H1 (cell line): ENCODE measurements around the gene ADAM30. TPM values are rescaled to one million over a fixed set of nuclear protein-coding genes. Genes with fewer than 3 reads are reported as not detected.

ENCODE experiments used
- CTCF ChIA-PET: fragments of 300-600 bp; sonication (Branson Sonifier 250); formaldehyde crosslinking; loops from one replicate; lab custom pipeline; 2021; ENCODE audit not compliant: partially characterized antibody; lab: Charles Lee
- POLR2A ChIA-PET: fragments of 300-600 bp; sonication (Branson Sonifier 250); formaldehyde crosslinking; loops from one replicate; lab custom pipeline; 2021; ENCODE audit warnings: inconsistent platforms; ENCODE audit not compliant: partially characterized antibody; lab: Charles Lee
- DNase-seq, 2 experiments: peaks; one replicate each; pipeline versions ENCODE4 v3.0.0 to v3.0.0-alpha.2; 2010 to 2022; ENCODE audit warnings: low spot score in 2 of 2, low read depth in 1 of 2, mixed read lengths in 1 of 2
- FAIRE-seq: peaks from 2 replicates; lab custom pipeline; 2011; peaks lifted over from hg19 to GRCh38; lab: Jason Lieb, UNC
- H2AFZ ChIP-seq: 2 replicates; pipeline ENCODE4 v1.8.1; 2012; ENCODE audit warnings: low read length, inconsistent platforms
- H2AK5ac ChIP-seq: 2 replicates; pipeline ENCODE4 v1.6.1; 2013; ENCODE audit warnings: low read depth, low read length
- H2BK120ac ChIP-seq: replicated peaks from 2 replicates; pipeline ENCODE3; 2013; ENCODE audit warnings: low read depth, low read length, inconsistent platforms
- H2BK12ac ChIP-seq: 2 replicates; pipeline ENCODE4 v1.6.1; 2013; ENCODE audit warnings: low read depth, low read length
- H2BK15ac ChIP-seq: 2 replicates; pipeline ENCODE4 v1.6.1; 2013; ENCODE audit warnings: low read length
- H2BK20ac ChIP-seq: 2 replicates; pipeline ENCODE4 v1.6.1; 2013; ENCODE audit warnings: low read length
- H2BK5ac ChIP-seq: 2 replicates; pipeline ENCODE4 v1.6.1; 2013; ENCODE audit warnings: low read depth, low read length
- H3K14ac ChIP-seq: 2 replicates; pipeline ENCODE4 v1.6.1; 2013; ENCODE audit warnings: inconsistent platforms; ENCODE audit not compliant: insufficient read length
- H3K18ac ChIP-seq: 2 replicates; pipeline ENCODE4 v1.6.1; 2013; ENCODE audit warnings: low read length; ENCODE audit errors: extremely low read depth
- H3K23ac ChIP-seq: 2 replicates; pipeline ENCODE4 v1.6.1; 2013; ENCODE audit warnings: inconsistent platforms; ENCODE audit not compliant: insufficient read length
- H3K23me2 ChIP-seq: 2 replicates; pipeline ENCODE4 v1.6.1; 2013; ENCODE audit warnings: low read depth, low read length
- H3K27ac ChIP-seq: 2 replicates; pipeline ENCODE4 v1.6.1; 2011; ENCODE audit warnings: low read depth, low read length, inconsistent platforms
- H3K27me3 ChIP-seq, 4 experiments: replicated peaks in 1 of 4; 1 replicate in 1 of 4; 2 replicates in 3 of 4; pipeline versions ENCODE4 v1.6.1 to v1.8.1; 2011 to 2013; ENCODE audit warnings: low read length in 3 of 4, mild to moderate bottlenecking in 3 of 4, inconsistent platforms in 2 of 4, mixed read lengths in 2 of 4, moderate library complexity in 1 of 4; ENCODE audit not compliant: control insufficient read depth in 3 of 4, insufficient read depth in 3 of 4; ENCODE audit errors: extremely low read depth in 1 of 4
- H3K36me3 ChIP-seq, 4 experiments: 2 replicates each; pipeline versions ENCODE4 v1.6.1 to v1.8.1; 2011 to 2013; ENCODE audit warnings: mild to moderate bottlenecking in 4 of 4, low read length in 3 of 4, moderate library complexity in 2 of 4, control low read depth in 1 of 4, inconsistent platforms in 1 of 4; ENCODE audit not compliant: insufficient read depth in 4 of 4, control insufficient read depth in 2 of 4
- H3K4ac ChIP-seq: replicated peaks from 2 replicates; pipeline ENCODE3; 2013; ENCODE audit warnings: low read length, low read depth, mixed read lengths, inconsistent platforms; ENCODE audit not compliant: insufficient read length
- H3K4me1 ChIP-seq, 4 experiments: replicated peaks in 1 of 4; 1 replicate in 1 of 4; 2 replicates in 3 of 4; pipeline versions ENCODE4 v1.6.1 to v1.8.1; 2011 to 2013; ENCODE audit warnings: low read length in 3 of 4, inconsistent platforms in 2 of 4, mixed read lengths in 1 of 4; ENCODE audit not compliant: insufficient read depth in 4 of 4, control insufficient read depth in 3 of 4
- H3K4me2 ChIP-seq, 2 experiments: 2 replicates each; pipeline versions ENCODE4 v1.6.1 to v1.8.1; 2011 to 2013; ENCODE audit warnings: low read depth in 2 of 2, low read length in 2 of 2, control low read depth in 1 of 2, inconsistent platforms in 1 of 2, mild to moderate bottlenecking in 1 of 2; ENCODE audit not compliant: insufficient read depth in 1 of 2
- H3K4me3 ChIP-seq, 4 experiments: fragments of 200-600, 300-600 bp in 1 of 4; sonication (generic), shearing (Covaris generic), sonication (Bioruptor Twin) in 1 of 4; 2 replicates each; pipeline versions ENCODE4 v1.5.1 to v1.8.1; 2011 to 2016; ENCODE audit warnings: low read length in 4 of 4, low read depth in 3 of 4, control low read depth in 2 of 4, inconsistent platforms in 2 of 4, mild to moderate bottlenecking in 2 of 4, mixed read lengths in 1 of 4, moderate library complexity in 1 of 4; ENCODE audit not compliant: insufficient read depth in 2 of 4; ENCODE audit errors: extremely low read depth in 1 of 4
- H3K56ac ChIP-seq: replicated peaks from 2 replicates; pipeline ENCODE3; 2013; ENCODE audit warnings: low read depth, mild to moderate bottlenecking, mixed read lengths, low read length, inconsistent platforms; ENCODE audit not compliant: insufficient read length
- H3K79me1 ChIP-seq: 2 replicates; pipeline ENCODE4 v1.6.1; 2013; ENCODE audit warnings: low read depth, low read length, control low read depth
- H3K79me2 ChIP-seq, 2 experiments: 2 replicates each; pipeline versions ENCODE4 v1.6.1 to v1.8.1; 2012 to 2013; ENCODE audit warnings: low read length in 2 of 2, mild to moderate bottlenecking in 2 of 2, inconsistent platforms in 1 of 2; ENCODE audit not compliant: insufficient read depth in 2 of 2, control insufficient read depth in 1 of 2
- H3K9ac ChIP-seq, 4 experiments: replicated peaks in 1 of 4; 1 replicate in 1 of 4; 2 replicates in 3 of 4; pipeline versions ENCODE4 v1.6.1 to v1.8.1; 2011 to 2013; ENCODE audit warnings: low read depth in 3 of 4, low read length in 3 of 4, control low read depth in 2 of 4, mild to moderate bottlenecking in 2 of 4, moderate library complexity in 2 of 4, inconsistent platforms in 1 of 4; ENCODE audit errors: extremely low read depth in 1 of 4
- H3K9me3 ChIP-seq, 2 experiments: 2 replicates each; pipeline versions ENCODE4 v1.6.1 to v1.8.1; 2012 to 2013; ENCODE audit warnings: mild to moderate bottlenecking in 2 of 2, moderate library complexity in 2 of 2, control low read depth in 1 of 2, inconsistent platforms in 1 of 2, low read depth in 1 of 2, low read length in 1 of 2, mixed read lengths in 1 of 2; ENCODE audit not compliant: insufficient read depth in 2 of 2
- H4K20me1 ChIP-seq, 2 experiments: replicated peaks in 1 of 2; 2 replicates each; pipeline versions ENCODE3 to v1.8.1; 2011 to 2013; ENCODE audit warnings: inconsistent platforms in 2 of 2, low read length in 2 of 2, mild to moderate bottlenecking in 1 of 2; ENCODE audit not compliant: insufficient read depth in 2 of 2, control insufficient read depth in 1 of 2
- H4K5ac ChIP-seq: 2 replicates; pipeline ENCODE4 v1.6.1; 2013; ENCODE audit warnings: low read length, low read depth, mixed read lengths, inconsistent platforms; ENCODE audit not compliant: insufficient read length
- H4K8ac ChIP-seq: 2 replicates; pipeline ENCODE4 v1.8.0; 2013; ENCODE audit warnings: mild to moderate bottlenecking, moderate library complexity, low read length, inconsistent platforms; ENCODE audit not compliant: insufficient read depth; ENCODE audit errors: extremely low read depth
- H4K91ac ChIP-seq: replicated peaks from 2 replicates; pipeline ENCODE3; 2013; ENCODE audit warnings: low read length, mixed read lengths, inconsistent platforms; ENCODE audit not compliant: insufficient read length
- CHD2 ChIP-seq: IDR thresholded peaks from 2 replicates; pipeline ENCODE4 v1.6.1; 2012; ENCODE audit warnings: low read length, improper control_type of control experiment
- SIX5 ChIP-seq: IDR thresholded peaks from 2 replicates; pipeline ENCODE4 v1.6.1; 2011; ENCODE audit warnings: mild to moderate bottlenecking, low read depth, low read length
- whole genome bisulfite sequencing, 2 experiments: shearing (Covaris generic) in 1 of 2; methylation state at CpG; one replicate each; pipeline versions ENCODE4 v1.1.6 to v1.1.7; 2013 to 2015; ENCODE audit warnings: low lambda C conversion rate in 2 of 2, mixed read lengths in 2 of 2, inconsistent platforms in 1 of 2, low coverage in 1 of 2, missing lambda C conversion rate in 1 of 2; ENCODE audit not compliant: insufficient replicate concordance in 2 of 2, insufficient coverage in 1 of 2, insufficient read length in 1 of 2; ENCODE audit errors: extremely low coverage in 1 of 2, missing lambda C conversion rate in 1 of 2; 5-methylcytosine and 5-hydroxymethylcytosine counted together
- polyA plus RNA-seq, 7 experiments: library from polyadenylated mRNA; depleted of rRNA in 3 of 7; stranded (reverse) in 5 of 7; unstranded in 2 of 7; fragments of >200 nt in 5 of 7; fragments of 200-250 nt in 2 of 7; gene quantifications; 1 replicate in 5 of 7; 2 replicates in 1 of 7; 4 replicates in 1 of 7; pipeline versions ENCODE4 v1.2.1 to v1.2.3, GENCODE V29; 2011 to 2013; ENCODE audit warnings: missing spikeins in 2 of 7, mixed read lengths in 2 of 7
- total RNA-seq: library from RNA; stranded (reverse); fragmentation: NEBNext Ultra II Directional; extraction: Animal tissue kit (Norgen Biotek cat#: 25700); gene quantifications from 2 replicates; pipeline ENCODE4 v1.2.1, GENCODE V29; 2021

Gene ADAM30
- total and polyA plus RNA-seq, 2 of the 8 experiments (the other 6 are each of a cell fraction or from before 2014, with no cell fraction given): not detected

- no peak overlapping the region; the same call in 1 of the 2 replicates for H2AFZ ChIP-seq
- H3K23me2 ChIP-seq: no peaks in the 10 kb centered on the region
- FAIRE-seq: no peak
- 96% methylated on average over 16 of the region's 23 CpGs; no CpG with 5 or more reads in 1 of the 2 experiments for WGBS, 2 experiments
- CTCF ChIA-PET: interaction anchor here (1.5 kb wide), 1 partner anchor 33 kb away, joined by 3 read pairs; no protein-coding TSS in a partner anchor
- H3K9ac ChIP-seq: no peak overlapping the region
- H2BK15ac ChIP-seq: no peak overlapping the region
- no peaks in the 10 kb centered on the region for H3K79me1 ChIP-seq
- H2BK5ac ChIP-seq: no peak overlapping the region
- no peaks in the 10 kb centered on the region for H3K9me3 ChIP-seq
- no peaks in the 10 kb centered on the region for H3K4me1 ChIP-seq
- H4K8ac ChIP-seq: no peak overlapping the region
- no peak overlapping the region for H2AK5ac ChIP-seq
- POLR2A ChIA-PET: no interaction called here
- H3K27ac ChIP-seq: no peak overlapping the region
- no peaks in the 10 kb centered on the region for H4K20me1 ChIP-seq
- H2BK20ac ChIP-seq: no peak overlapping the region
- H4K91ac ChIP-seq: no peak overlapping the region
- no peaks in the 10 kb centered on the region for H3K79me2 ChIP-seq
- H3K4me3 ChIP-seq: no peak overlapping the region
- no peak overlapping the region for H2BK12ac ChIP-seq
- no peak for DNase-seq
- H3K14ac ChIP-seq: no peak overlapping the region
- no peak overlapping the region for H3K18ac ChIP-seq
- H3K27me3 ChIP-seq: no peaks in the 10 kb centered on the region
- no peak overlapping the region for H3K23ac ChIP-seq
- H3K4me2 ChIP-seq: no peak overlapping the region
- no peak overlapping the region for H4K5ac ChIP-seq
- H3K36me3 ChIP-seq: no peaks in the 10 kb centered on the region
- H3K4ac ChIP-seq: no peak overlapping the region
- H2BK120ac ChIP-seq: no peak overlapping the region
- H3K56ac ChIP-seq: no peak overlapping the region
- no peak for TF ChIP-seq SIX5
- no peak for TF ChIP-seq CHD2
Measured at GRCh38 chr1:119853155-119853554, 43.2 kb downstream of the ADAM30 start.
